Right atrium auricular region (tissue), 2 donors: ENCODE measurements around the gene SERPINB13. TPM values are rescaled to one million over a fixed set of nuclear protein-coding genes. Genes with fewer than 3 reads are reported as not detected.
"Not testable (repeated sequence)": the region's sequence is repeated elsewhere in the genome, so short reads cannot be mapped to it uniquely, and the experiment has no call there.

Experiments
- DNase-seq: peaks from one replicate; pipeline ENCODE4 v3.0.0-alpha.2; 2019; ENCODE audit warnings: low spot score
- H3K27ac ChIP-seq, 2 donors: fragments of 200-600 bp; sonication (generic); 1 replicate in 1 of 2; 2 replicates in 1 of 2; pipeline ENCODE4 v1.5.1; 2016 to 2019
- H3K27me3 ChIP-seq, 2 donors: fragments of 200-600 bp; sonication (generic); one replicate each; pipeline versions ENCODE4 v1.5.1 to v1.6.0; 2017 to 2019
- H3K36me3 ChIP-seq: fragments of 200-600 bp; sonication (generic); one replicate; pipeline ENCODE4 v1.5.1; 2016
- H3K4me1 ChIP-seq, 2 donors: fragments of 200-600 bp; sonication (generic); one replicate each; pipeline versions ENCODE4 v1.5.1 to v1.6.0; 2017 to 2019
- H3K4me3 ChIP-seq, 2 donors: fragments of 200-600 bp; sonication (generic); 1 replicate in 1 of 2; 2 replicates in 1 of 2; pipeline ENCODE4 v1.5.1; 2017 to 2019; ENCODE audit warnings: mild to moderate bottlenecking in 1 of 2, moderate library complexity in 1 of 2
- H3K9me3 ChIP-seq, 2 donors: fragments of 200-600 bp; sonication (generic); one replicate each; pipeline ENCODE4 v1.5.1; 2019
- total RNA-seq, 2 donors: library from RNA; depleted of rRNA; stranded (reverse); fragments of >200 nt; gene quantifications; one replicate each; pipeline ENCODE4 v1.1.0, GENCODE V29; 2016
- TF ChIP-seq, protein P1 (sequence below), 2 donors: fragments of 200-600 bp; sonication (generic); IDR thresholded peaks; one replicate each; pipeline ENCODE4 v1.5.1; 2019; ENCODE audit warnings: antibody characterized with exemption in 2 of 2

Gene SERPINB13
- total RNA-seq, 2 donors from 2014 or later = not detected

GRCh38 chr18:63644694-63645093 is 57.6 kb downstream of the SERPINB13 start:
- DNase-seq, H3K36me3 ChIP-seq, H3K4me1 ChIP-seq, H3K4me3 ChIP-seq, H3K27me3 ChIP-seq, H3K27ac ChIP-seq, H3K9me3 ChIP-seq: not testable (repeated sequence)

GRCh38 chr18:63646936-63647335 is 59.8 kb downstream of the SERPINB13 start:
- H3K27me3 ChIP-seq = no peaks in the 10 kb centered on the region
- no peak overlapping the region for H3K4me3 ChIP-seq
- no peaks in the 10 kb centered on the region for H3K9me3 ChIP-seq
- no peaks in the 10 kb centered on the region for H3K36me3 ChIP-seq
- TF ChIP-seq, protein P1, sequence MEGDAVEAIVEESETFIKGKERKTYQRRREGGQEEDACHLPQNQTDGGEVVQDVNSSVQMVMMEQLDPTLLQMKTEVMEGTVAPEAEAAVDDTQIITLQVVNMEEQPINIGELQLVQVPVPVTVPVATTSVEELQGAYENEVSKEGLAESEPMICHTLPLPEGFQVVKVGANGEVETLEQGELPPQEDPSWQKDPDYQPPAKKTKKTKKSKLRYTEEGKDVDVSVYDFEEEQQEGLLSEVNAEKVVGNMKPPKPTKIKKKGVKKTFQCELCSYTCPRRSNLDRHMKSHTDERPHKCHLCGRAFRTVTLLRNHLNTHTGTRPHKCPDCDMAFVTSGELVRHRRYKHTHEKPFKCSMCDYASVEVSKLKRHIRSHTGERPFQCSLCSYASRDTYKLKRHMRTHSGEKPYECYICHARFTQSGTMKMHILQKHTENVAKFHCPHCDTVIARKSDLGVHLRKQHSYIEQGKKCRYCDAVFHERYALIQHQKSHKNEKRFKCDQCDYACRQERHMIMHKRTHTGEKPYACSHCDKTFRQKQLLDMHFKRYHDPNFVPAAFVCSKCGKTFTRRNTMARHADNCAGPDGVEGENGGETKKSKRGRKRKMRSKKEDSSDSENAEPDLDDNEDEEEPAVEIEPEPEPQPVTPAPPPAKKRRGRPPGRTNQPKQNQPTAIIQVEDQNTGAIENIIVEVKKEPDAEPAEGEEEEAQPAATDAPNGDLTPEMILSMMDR (IDR thresholded peaks at IDR 0.05) = no peak
- H3K27ac ChIP-seq = no peak overlapping the region
- H3K4me1 ChIP-seq = no peaks in the 10 kb centered on the region
- DNase-seq = no peak

DNA sequence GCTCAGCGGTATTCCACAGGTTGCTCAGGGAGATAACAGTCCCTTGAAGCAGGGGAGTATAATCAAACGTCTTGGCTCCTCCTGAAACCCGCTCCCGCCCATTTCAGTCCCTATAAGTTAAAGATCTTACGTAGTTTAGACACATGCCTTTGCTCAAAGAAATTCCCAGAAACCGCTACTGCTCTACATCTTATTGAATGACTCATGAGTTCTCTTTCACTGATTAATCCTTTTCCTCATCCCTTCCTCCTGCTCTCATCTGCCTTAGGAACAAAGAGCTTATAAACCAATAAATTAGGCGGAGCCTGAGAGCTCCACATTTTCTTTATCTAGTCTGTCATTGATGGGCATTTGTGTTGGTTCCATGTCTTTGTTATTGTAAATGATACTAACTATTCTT is 61.1 kb downstream of the SERPINB13 start:
- H3K4me1 ChIP-seq = no peaks in the 10 kb centered on the region
- H3K27me3 ChIP-seq = no peaks in the 10 kb centered on the region
- H3K9me3 ChIP-seq = no peaks in the 10 kb centered on the region
- TF ChIP-seq, protein P1 (IDR thresholded peaks at IDR 0.05) = no peak
- no peaks in the 10 kb centered on the region for H3K36me3 ChIP-seq
- no peak overlapping the region for H3K27ac ChIP-seq
- H3K4me3 ChIP-seq = no peak overlapping the region
- DNase-seq = no peak

Other genes starting within 250 kb of the SERPINB13 start
- gene KDSR, start 220.1 kb upstream of the SERPINB13 start, total RNA-seq = 10 to 100 TPM; 32.7 to 33.8 TPM
- 10 to 100 TPM; 14.1 to 16.4 TPM for gene VPS4B, start 164.9 kb upstream of the SERPINB13 start, total RNA-seq
- not detected for gene SERPINB5, start 110.4 kb upstream of the SERPINB13 start, total RNA-seq
- not detected for gene SERPINB12, start 45.0 kb upstream of the SERPINB13 start, total RNA-seq
- gene SERPINB4, start 56.9 kb downstream of the SERPINB13 start, total RNA-seq = not detected
- not detected for gene SERPINB3, start 74.5 kb downstream of the SERPINB13 start, total RNA-seq
- not detected for gene SERPINB11, start 115.6 kb downstream of the SERPINB13 start, total RNA-seq
- under 1 TPM in 1 of 2 donors, not detected in 1; 0.71 TPM for gene SERPINB7, start 188.1 kb downstream of the SERPINB13 start, total RNA-seq